ACHN (cell line): ENCODE data around the gene TFEB.
A peak's percentile ranks its signal among the peaks of the same experiment; 100 is the strongest.

Source experiments
- DNase-seq: peaks from one replicate; pipeline ENCODE4 v3.0.0-alpha.2; 2015
- in situ Hi-C: cut with HindIII; loops from 2 replicates; pipeline ENCODE4 v1.10.0; 2017; ENCODE audit warnings: low sequenced_read_pairs, low pct_ligation_motif_present, low pct_unique_long_range_greater_than_20kb

TFEB gene

DNA sequence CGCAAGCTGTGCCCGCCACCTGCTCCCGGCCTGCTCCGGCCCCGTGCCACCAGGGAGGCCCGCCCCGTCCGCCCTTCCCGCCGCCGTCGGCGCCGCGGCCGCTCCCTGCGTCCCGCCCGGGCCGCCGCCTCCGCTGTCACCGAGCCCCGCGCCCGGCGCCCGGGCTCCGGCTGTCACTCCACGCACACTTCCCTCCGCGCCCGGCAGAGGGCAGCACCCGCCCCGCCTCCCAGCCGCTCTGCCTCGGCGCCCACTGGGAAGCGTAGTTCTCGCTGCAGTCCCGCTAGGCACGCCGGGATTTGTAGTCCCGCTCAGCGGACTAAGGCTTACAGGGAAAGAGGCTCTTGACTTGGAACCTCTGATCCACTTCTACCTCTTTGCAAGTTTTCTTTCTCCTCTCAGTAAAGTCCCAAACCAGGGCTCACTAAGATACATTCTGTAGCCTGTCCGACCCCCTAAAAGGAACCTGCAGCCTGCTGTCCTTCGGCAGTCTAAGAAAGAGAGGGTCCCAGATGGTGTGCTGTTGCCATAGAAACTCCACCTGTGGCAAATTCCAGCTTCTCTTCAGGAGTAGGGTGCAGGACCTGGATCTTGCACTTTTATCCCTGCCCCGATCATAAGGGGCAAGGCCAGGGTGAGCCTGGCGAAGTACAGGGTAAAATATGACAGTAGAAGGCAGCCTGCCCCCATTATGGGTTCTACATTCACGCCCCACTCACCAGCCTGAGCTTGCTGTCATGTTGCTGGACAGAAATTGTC lies at the start of gene TFEB:
TSS of gene TFEB (minus strand) at position 182 of the 759 bp plus-strand sequence. CDS start 44,395 bp downstream, outside the sequence.
- in situ Hi-C loops = no loop called here
- DNase-seq = peak; percentile 85

GRCh38 chr6:41784581-41785171 lies 49.3 kb upstream of the TFEB start:
- in situ Hi-C loops = no loop called here
- no peak for DNase-seq

GRCh38 chr6:41783106-41783780 lies 47.8 kb upstream of the TFEB start:
- in situ Hi-C loops = no loop called here
- DNase-seq = no peak

GRCh38 chr6:41781366-41781730 lies 45.9 kb upstream of the TFEB start:
- no peak for DNase-seq
- in situ Hi-C loops = no loop called here

- DNase-seq = peak; percentile 50
- in situ Hi-C loops = no loop called here
Observed at GRCh38 chr6:41780551-41781365, 45.4 kb upstream of the TFEB start, which contains the start of gene PRICKLE4. Gene PRICKLE4 (plus strand): TSS chr6:41780782. CDS start chr6:41783474, 2,692 bp downstream.

GRCh38 chr6:41779788-41780550 lies 44.6 kb upstream of the TFEB start, which contains the start of gene FRS3:
Gene FRS3 (minus strand): TSS chr6:41779900. CDS start chr6:41776987, 2,913 bp downstream.
- DNase-seq = peak; percentile 93
- in situ Hi-C loops = no loop called here

DNA sequence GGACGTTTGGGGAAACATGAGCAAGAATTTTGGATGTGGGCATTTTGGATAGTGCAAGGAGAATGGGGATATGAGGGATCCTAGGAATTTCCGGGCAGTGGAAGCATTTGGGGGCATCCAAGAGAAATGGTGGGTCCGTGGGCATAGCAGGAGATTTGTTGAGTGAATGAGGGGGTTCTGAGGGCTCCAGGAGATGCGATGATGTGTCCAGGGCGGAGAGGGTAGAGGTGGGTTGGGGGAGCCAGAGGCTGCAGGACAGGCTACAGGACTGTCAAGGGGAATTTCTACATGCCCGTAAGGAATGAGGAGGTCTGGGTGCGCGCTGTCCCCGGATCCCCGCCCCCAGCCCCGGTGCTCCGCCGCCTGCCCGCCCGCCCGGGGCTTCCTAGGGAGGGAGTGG lies 43.9 kb upstream of the TFEB start:
- in situ Hi-C loops = no loop called here
- no peak for DNase-seq

DNA sequence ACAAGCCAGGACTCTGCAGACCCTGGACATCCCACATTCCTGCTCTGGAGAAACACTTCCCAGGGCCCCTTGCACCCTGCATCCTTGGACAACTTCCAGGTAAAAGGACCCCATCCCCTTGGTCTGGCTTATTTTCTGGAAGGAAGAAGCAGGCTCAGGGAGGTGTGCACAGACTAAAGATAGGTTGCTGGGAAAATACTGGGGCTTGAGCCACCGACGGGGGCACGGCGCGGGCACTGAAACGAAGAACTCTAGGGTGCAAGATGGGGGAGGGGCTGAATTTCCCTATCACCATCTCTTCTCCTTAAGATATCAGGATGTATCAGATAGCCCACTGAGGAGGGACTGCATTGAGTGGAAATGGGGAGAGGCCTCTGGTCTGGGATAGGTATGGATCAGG lies 43.5 kb upstream of the TFEB start:
- in situ Hi-C loops = no loop called here
- no peak for DNase-seq

- no peak for DNase-seq
- in situ Hi-C loops = no loop called here
Observed at GRCh38 chr6:41777551-41778285, 42.3 kb upstream of the TFEB start.

GRCh38 chr6:41775293-41775882 lies 40.0 kb upstream of the TFEB start:
- in situ Hi-C loops = no loop called here

GRCh38 chr6:41774841-41775240 lies 39.4 kb upstream of the TFEB start:
- DNase-seq = no peak
- in situ Hi-C loops = no loop called here

More at GRCh38 chr6:41775293-41775882, 40.0 kb upstream of the TFEB start:
- DNase-seq = no peak

DNA sequence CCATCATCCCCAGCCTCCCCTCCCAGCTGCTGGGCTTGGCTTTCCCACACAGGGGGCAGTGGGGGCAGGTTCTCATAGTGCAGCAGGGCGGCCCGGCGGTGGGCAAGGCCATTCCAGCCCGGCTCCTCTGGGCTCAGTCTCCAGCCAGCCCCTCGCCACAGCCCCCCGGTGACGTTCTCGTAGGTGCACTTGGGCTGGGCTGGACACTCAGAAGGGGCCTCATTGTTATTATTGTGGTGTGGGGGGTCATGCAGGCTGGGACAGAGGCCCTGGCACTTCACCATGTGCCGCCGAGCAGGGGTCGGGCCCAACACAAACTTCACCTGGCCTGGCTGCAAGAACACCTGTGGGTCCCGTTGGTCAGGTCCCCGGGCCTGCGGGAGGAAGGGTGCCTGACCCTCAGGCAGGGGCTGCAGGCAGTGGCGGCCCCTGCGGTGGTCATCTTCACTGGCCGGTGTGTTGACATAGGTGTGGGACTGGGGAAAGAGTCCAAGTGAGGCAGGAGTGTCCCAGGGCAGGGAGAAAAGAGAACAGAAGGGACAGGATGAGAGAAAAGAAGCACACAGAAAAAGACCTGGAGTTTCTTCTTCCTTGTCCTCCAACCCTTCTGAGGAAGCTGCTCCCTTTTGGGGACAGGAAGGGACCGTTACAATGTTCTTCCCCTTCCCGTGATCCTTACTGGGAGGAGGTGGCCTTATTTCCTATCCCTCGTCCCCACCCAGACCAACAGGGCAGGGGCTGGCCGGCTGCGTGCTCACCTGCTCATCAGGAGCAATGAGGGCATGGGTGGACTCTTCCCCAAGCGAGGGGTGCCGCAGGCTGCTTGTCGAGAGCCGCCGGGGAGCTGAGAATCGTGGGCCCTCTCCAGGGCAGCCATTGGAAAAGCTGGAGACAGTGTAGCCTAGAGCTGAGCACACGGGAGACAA lies 35.9 kb upstream of the TFEB start:
- in situ Hi-C loops = no loop called here
- DNase-seq = no peak

DNA sequence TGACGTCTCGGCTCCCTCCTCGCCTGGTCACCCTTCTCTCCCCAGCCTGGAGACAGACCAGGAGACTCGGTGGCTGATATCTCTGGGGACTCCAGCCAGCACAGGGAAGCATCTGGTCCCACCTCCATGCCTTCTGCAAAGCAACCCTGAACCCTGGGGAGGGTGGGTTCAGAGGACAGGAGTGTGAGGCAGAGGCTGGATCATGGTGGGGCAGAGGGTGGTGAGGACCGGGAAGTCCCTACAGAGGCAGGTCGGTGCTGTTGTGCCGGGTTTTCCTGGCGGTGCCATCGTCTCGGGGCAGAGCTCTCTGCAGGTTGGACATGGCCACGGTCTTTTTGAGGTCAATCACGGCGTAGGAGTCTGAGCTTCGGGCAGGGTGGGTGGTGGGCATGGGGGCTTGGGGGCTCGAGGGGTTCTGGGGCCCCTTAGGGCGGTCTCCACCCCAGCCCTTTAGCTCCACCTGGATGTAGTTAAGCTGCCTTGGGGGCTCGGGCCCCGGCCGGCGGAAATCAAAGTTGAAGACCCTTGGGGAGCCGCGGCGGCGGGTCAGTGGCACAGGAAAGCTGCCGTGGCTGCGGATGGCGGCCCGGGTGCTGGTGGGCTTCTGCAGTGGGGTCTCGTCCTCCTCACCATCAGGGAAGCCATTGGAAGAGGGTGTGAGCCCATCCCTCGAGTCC lies 35.1 kb upstream of the TFEB start:
- in situ Hi-C loops = no loop called here
- no peak for DNase-seq

DNA sequence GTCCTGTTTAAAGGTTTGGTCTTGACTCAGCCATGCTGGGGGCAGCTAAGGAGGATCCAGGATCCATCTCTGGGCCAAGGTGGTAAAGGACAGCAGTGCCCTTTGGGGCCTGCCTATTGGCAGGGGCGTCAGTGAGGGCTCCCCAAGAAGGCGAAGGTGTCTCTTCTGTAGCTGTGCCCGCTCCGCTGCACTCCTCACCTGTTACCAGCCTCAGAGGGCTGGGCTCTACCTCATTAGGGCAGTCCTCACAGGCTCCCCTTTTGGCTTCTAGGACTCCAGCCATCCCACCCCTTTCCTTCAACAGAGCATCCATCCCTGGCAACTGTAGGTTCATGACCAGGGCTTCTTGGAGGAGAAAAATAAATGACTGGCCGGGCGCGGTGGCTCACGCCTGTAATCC lies 34.0 kb upstream of the TFEB start:
- in situ Hi-C loops = no loop called here
- no peak for DNase-seq

GRCh38 chr6:41768545-41769308 lies 33.3 kb upstream of the TFEB start:
- in situ Hi-C loops = no loop called here

More at GRCh38 chr6:41768545-41769308, 33.3 kb upstream of the TFEB start:
- DNase-seq = no peak
